Activated naive CD8-positive, alpha-beta T cell treated with anti-CD3 and anti-CD28 coated beads, Interleukin-2, amount 10 ng/mL, durations not matched to agents 7 days and 5 days (primary cell): ENCODE data around the gene SNX18. TPM values are rescaled to one million over a fixed set of nuclear protein-coding genes. Genes with fewer than 3 reads are reported as not detected.

ENCODE experiments used
- ATAC-seq: fragments of 150-1000 bp; cut with Tn5 transposase; one replicate; pipeline ENCODE4 v1.10.0; 2021; ENCODE audit warnings: low read depth, moderate library complexity
- POLR2A ChIA-PET: fragments of 350-600 bp; sonication (Branson Sonifier 250); formaldehyde crosslinking; loops from one replicate; lab custom pipeline; 2021; ENCODE audit warnings: antibody characterized with exemption; lab: Charles Lee
- DNase-seq: peaks from one replicate; pipeline ENCODE4 v3.0.0; 2021
- H3K27ac Mint-ChIP-seq: one replicate; pipeline ENCODE4 v1.8.0; 2022; ENCODE audit warnings: mild to moderate bottlenecking, mixed read lengths
- H3K27me3 Mint-ChIP-seq: one replicate; pipeline ENCODE4 v1.8.0; 2022; ENCODE audit warnings: mild to moderate bottlenecking, moderate library complexity, mixed read lengths
- H3K36me3 Mint-ChIP-seq: one replicate; pipeline ENCODE4 v1.8.0; 2021; ENCODE audit warnings: mild to moderate bottlenecking, mixed read lengths
- H3K4me1 Mint-ChIP-seq: one replicate; pipeline ENCODE4 v1.8.0; 2021; ENCODE audit warnings: mixed read lengths
- H3K4me3 Mint-ChIP-seq: one replicate; pipeline ENCODE4 v1.8.0; 2022; ENCODE audit warnings: mild to moderate bottlenecking, moderate library complexity, mixed read lengths
- H3K9me3 Mint-ChIP-seq: one replicate; pipeline ENCODE4 v1.8.0; 2021; ENCODE audit warnings: mixed read lengths
- total RNA-seq, 2 experiments: library from RNA; stranded (reverse); gene quantifications; one replicate each; pipeline ENCODE4 v1.2.3, GENCODE V29; 2021

SNX18 gene
- total RNA-seq, 2 experiments from 2014 or later: 24.6 to 26.2 TPM

DNA sequence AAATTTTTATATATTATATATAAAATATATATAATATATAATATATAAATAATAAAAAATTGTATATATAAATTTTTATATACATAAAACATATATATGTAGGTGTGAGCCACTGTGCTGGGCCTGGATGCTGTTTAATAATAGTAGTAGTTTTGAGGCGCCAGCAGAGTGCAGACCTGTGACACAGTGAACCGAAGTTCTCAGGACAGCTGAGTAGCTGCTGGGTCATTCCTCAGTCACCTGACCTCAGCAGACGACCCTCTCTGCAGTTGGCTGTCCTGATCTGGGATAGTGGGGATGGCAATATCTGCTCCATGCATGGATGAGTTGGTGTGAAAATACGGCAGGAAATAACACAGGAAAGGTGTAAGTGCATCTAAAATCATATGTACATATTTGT, 3.3 kb upstream of the SNX18 start:
- Mint-ChIP-seq H3K4me1 (peaks cover 12% of the 10 kb centered on the region), H3K9me3 (no peaks in the 10 kb centered on the region), H3K27ac (no peak overlapping the region), H3K36me3 (no peaks in the 10 kb centered on the region), H3K4me3 (no peak overlapping the region), H3K27me3 (peaks cover 13% of the 10 kb centered on the region)
- ATAC-seq (no peak), DNase-seq (no peak)
- POLR2A ChIA-PET: no interaction called here

- ATAC-seq: no peak
- no peak overlapping the region for H3K27ac Mint-ChIP-seq
- no peaks in the 10 kb centered on the region for H3K9me3 Mint-ChIP-seq
- H3K4me1 Mint-ChIP-seq: peaks cover 18% of the 10 kb centered on the region
- H3K36me3 Mint-ChIP-seq: peaks cover 3% of the 10 kb centered on the region
- DNase-seq: no peak
- POLR2A ChIA-PET: no interaction called here
- H3K4me3 Mint-ChIP-seq: no peak overlapping the region
- peaks cover 12% of the 10 kb centered on the region for H3K27me3 Mint-ChIP-seq
Measured at GRCh38 chr5:54514841-54515432, 2.6 kb upstream of the SNX18 start.

DNA sequence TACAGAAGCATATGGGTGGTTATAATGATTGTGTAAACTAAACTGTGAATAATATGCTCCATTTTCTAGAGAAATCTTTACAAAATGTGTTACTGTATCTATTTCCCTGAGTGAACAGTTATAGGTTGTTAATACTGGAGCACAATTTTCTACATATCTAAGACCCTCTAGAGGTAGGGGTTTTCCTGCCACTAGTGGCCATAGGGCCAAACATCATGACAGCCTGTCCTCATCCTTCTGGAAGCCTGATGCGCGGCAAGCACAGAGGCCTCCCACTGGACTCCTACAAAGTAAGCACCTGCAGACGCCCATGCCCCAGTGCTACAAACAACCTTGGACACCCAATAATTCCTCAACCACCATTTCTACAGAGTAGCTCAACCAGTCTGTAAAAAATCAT, 1.9 kb upstream of the SNX18 start:
- Mint-ChIP-seq H3K27me3 (peaks cover 12% of the 10 kb centered on the region), H3K27ac (no peak overlapping the region), H3K9me3 (no peaks in the 10 kb centered on the region), H3K4me3 (no peak overlapping the region), H3K4me1 (peaks cover 23% of the 10 kb centered on the region), H3K36me3 (peaks cover 4% of the 10 kb centered on the region)
- ATAC-seq: no peak
- POLR2A ChIA-PET: no interaction called here
- DNase-seq: no peak

DNA sequence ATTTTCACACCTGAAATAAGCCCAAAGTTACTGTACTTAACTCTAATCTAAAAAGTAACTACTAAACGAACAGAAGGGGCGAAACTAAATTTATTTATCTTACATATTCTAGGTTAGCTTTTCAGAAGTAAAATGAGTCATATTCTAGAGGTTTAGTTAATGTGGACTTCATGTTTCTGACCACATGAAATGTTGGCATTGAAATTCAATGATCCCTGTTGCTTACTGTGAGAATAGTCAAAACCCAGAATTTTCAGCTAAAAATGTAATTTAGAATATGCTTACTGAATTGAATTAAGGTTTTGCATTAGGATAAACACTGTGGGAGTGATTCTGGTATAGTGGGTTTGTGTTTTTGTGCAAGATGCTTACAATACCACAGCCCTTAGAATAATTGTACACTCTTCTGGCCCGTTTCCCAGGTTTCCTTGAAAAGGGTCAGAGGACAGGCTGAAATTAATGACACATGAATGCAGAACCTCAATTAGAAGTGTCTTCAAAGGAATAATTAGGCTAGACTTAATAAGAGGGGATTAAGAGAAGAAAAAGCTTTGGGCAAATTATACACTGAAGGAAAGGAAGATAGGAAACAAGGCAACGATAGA, 1.4 kb upstream of the SNX18 start:
- no peaks in the 10 kb centered on the region for H3K9me3 Mint-ChIP-seq
- H3K27ac Mint-ChIP-seq: no peak overlapping the region
- ATAC-seq (no peak), DNase-seq (no peak)
- peaks cover 28% of the 10 kb centered on the region for H3K4me1 Mint-ChIP-seq
- POLR2A ChIA-PET: no interaction called here
- H3K4me3 Mint-ChIP-seq: no peak overlapping the region
- H3K27me3 Mint-ChIP-seq: peaks cover 12% of the 10 kb centered on the region
- peaks cover 8% of the 10 kb centered on the region for H3K36me3 Mint-ChIP-seq

- peaks cover 5% of the 10 kb centered on the region for H3K27me3 Mint-ChIP-seq
- peak overlapping the region; percentile 68 for H3K4me3 Mint-ChIP-seq
- POLR2A ChIA-PET: interaction anchor here (0.8 to 3.1 kb wide), 5 partner anchors 93 to 350 kb away, joined by 4 to 15 read pairs (median 7); no protein-coding TSS in a partner anchor
- DNase-seq (no peak), ATAC-seq (peak; percentile 7)
- no peaks in the 10 kb centered on the region for H3K9me3 Mint-ChIP-seq
- H3K36me3 Mint-ChIP-seq: peaks cover 8% of the 10 kb centered on the region
- peak overlapping the region; percentile 68 for H3K27ac Mint-ChIP-seq
- H3K4me1 Mint-ChIP-seq: peaks cover 36% of the 10 kb centered on the region
Measured at GRCh38 chr5:54517174-54517511, 416 bp upstream of the SNX18 start.

- peaks cover 40% of the 10 kb centered on the region for H3K4me1 Mint-ChIP-seq
- ATAC-seq (peak; percentile 67), DNase-seq (peak; percentile 80)
- H3K27me3 Mint-ChIP-seq: peaks cover 3% of the 10 kb centered on the region
- H3K4me3 Mint-ChIP-seq: peak overlapping the region; percentile 79
- no peaks in the 10 kb centered on the region for H3K9me3 Mint-ChIP-seq
- peaks cover 12% of the 10 kb centered on the region for H3K36me3 Mint-ChIP-seq
- POLR2A ChIA-PET: interaction anchor here (1.0 to 3.1 kb wide), 5 partner anchors 92 to 326 kb away, joined by 4 to 15 read pairs (median 6); no protein-coding TSS in a partner anchor
- H3K27ac Mint-ChIP-seq: no peak overlapping the region
Measured at GRCh38 chr5:54518146-54518817, 723 bp downstream of the SNX18 start.

DNA sequence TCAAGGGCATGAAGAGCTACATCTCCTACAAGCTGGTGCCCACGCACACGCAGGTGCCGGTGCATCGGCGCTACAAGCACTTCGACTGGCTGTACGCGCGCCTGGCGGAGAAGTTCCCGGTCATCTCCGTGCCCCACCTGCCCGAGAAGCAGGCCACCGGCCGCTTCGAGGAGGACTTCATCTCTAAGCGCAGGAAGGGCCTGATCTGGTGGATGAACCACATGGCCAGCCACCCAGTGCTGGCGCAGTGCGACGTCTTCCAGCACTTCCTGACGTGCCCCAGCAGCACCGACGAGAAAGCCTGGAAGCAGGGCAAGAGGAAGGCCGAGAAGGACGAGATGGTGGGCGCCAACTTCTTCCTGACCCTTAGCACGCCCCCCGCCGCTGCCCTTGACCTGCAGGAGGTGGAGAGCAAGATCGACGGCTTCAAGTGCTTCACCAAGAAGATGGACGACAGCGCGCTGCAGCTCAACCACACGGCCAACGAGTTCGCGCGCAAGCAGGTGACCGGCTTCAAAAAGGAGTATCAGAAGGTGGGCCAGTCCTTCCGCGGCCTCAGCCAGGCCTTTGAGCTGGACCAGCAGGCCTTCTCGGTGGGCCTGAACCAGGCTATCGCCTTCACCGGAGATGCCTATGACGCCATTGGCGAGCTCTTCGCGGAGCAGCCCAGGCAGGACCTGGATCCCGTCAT, 1.4 kb downstream of the SNX18 start:
- POLR2A ChIA-PET: interaction anchor here (1.1 to 3.1 kb wide), 4 partner anchors 92 to 326 kb away, joined by 5 to 15 read pairs (median 7); no protein-coding TSS in a partner anchor
- Mint-ChIP-seq H3K4me3 (peak overlapping the region; percentile 79), H3K27ac (peak overlapping the region; percentile 35), H3K4me1 (peaks cover 40% of the 10 kb centered on the region), H3K36me3 (peaks cover 12% of the 10 kb centered on the region), H3K27me3 (peaks cover 3% of the 10 kb centered on the region), H3K9me3 (no peaks in the 10 kb centered on the region)
- DNase-seq (no peak), ATAC-seq (no peak)

DNA sequence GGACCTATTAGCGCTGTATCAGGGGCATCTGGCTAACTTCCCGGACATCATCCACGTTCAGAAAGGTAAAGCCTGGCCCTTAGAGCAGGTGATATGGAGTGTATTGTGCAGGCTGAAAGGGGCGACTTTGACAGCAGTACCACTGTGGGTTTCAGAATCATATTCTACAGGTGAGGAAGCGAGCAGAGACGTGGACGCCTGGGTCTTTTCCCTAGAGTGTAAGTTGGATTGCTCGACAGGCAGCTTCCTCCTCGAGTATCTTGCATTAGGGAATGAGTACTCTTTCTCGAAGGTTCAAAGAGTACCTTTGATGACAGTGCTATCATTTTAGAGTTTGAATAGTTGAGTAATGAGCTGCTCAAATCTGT, 1.9 kb downstream of the SNX18 start:
- ATAC-seq (no peak), DNase-seq (no peak)
- Mint-ChIP-seq H3K27me3 (peaks cover 3% of the 10 kb centered on the region), H3K36me3 (peaks cover 14% of the 10 kb centered on the region), H3K4me3 (peak overlapping the region; percentile 79), H3K9me3 (no peaks in the 10 kb centered on the region), H3K27ac (peak overlapping the region; percentile 35), H3K4me1 (peaks cover 40% of the 10 kb centered on the region)
- POLR2A ChIA-PET: interaction anchor here (2.7 to 3.1 kb wide), 2 partner anchors 91 to 325 kb away, joined by 8 to 15 read pairs; no protein-coding TSS in a partner anchor

- POLR2A ChIA-PET: no interaction called here
- Mint-ChIP-seq H3K4me1 (peaks cover 40% of the 10 kb centered on the region), H3K9me3 (no peaks in the 10 kb centered on the region), H3K27me3 (peaks cover 3% of the 10 kb centered on the region), H3K4me3 (peak overlapping the region; percentile 79), H3K36me3 (peaks cover 15% of the 10 kb centered on the region), H3K27ac (peak overlapping the region; percentile 4)
- ATAC-seq (no peak), DNase-seq (no peak)
Measured at GRCh38 chr5:54520438-54520846, 2.9 kb downstream of the SNX18 start.

GRCh38 chr5:54520940-54521339, 3.4 kb downstream of the SNX18 start:
- no peak overlapping the region for H3K27ac Mint-ChIP-seq
- DNase-seq (no peak), ATAC-seq (no peak)

DNA sequence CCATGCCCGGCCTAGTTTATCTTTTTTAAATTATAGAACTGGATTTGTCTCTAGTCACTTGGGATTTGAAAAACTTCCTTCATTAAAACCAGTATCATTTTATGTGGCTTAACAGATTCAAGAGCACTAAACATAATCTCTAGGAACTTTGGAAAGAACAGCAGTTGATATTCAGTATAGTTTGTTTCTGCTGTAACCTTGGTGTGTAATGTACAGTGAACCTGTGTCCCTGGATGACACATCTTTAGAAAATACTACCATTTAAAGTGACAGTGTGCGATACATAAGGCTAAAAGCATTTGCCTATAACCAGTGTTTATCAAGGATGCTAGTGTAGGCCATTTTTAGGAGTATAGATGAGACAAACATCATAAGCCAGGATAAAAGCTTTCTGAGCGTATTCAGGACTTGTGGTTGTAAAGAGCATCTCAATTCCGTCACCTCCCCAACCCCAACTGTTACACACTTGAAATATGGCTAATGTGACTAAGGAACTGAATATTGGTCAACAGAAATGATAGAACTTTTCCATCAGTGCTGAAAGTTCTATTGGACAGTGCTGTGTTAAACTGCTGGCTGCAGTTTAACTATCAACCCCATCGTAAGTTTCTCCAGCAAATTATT, 4.4 kb downstream of the SNX18 start:
- Mint-ChIP-seq H3K36me3 (peaks cover 17% of the 10 kb centered on the region), H3K27me3 (peaks cover 2% of the 10 kb centered on the region), H3K4me1 (peaks cover 35% of the 10 kb centered on the region), H3K9me3 (no peaks in the 10 kb centered on the region), H3K27ac (no peak overlapping the region), H3K4me3 (peak overlapping the region; percentile 18)
- POLR2A ChIA-PET: no interaction called here
- no peak for DNase-seq
- ATAC-seq: no peak

More at GRCh38 chr5:54520940-54521339, 3.4 kb downstream of the SNX18 start:
- Mint-ChIP-seq H3K36me3 (peaks cover 17% of the 10 kb centered on the region), H3K4me1 (peaks cover 40% of the 10 kb centered on the region), H3K9me3 (no peaks in the 10 kb centered on the region), H3K27me3 (peaks cover 3% of the 10 kb centered on the region), H3K4me3 (peak overlapping the region; percentile 79)
- POLR2A ChIA-PET: no interaction called here

GRCh38 chr5:54523534-54523933, 6.0 kb downstream of the SNX18 start:
- Mint-ChIP-seq H3K27me3 (no peaks in the 10 kb centered on the region), H3K4me3 (no peak overlapping the region), H3K9me3 (no peaks in the 10 kb centered on the region), H3K4me1 (peaks cover 33% of the 10 kb centered on the region), H3K27ac (no peak overlapping the region), H3K36me3 (peaks cover 17% of the 10 kb centered on the region)
- DNase-seq: no peak
- no peak for ATAC-seq
- POLR2A ChIA-PET: no interaction called here

- Mint-ChIP-seq H3K27me3 (no peaks in the 10 kb centered on the region), H3K27ac (no peak overlapping the region), H3K4me1 (peaks cover 31% of the 10 kb centered on the region), H3K36me3 (peaks cover 17% of the 10 kb centered on the region), H3K9me3 (no peaks in the 10 kb centered on the region), H3K4me3 (no peak overlapping the region)
- DNase-seq (no peak), ATAC-seq (no peak)
- POLR2A ChIA-PET: no interaction called here
Measured at GRCh38 chr5:54524082-54524481, 6.5 kb downstream of the SNX18 start.
